NCI-H510A (cell line): ENCODE measurements around the gene KCTD15.

ENCODE experiments used
- DNase-seq: peaks from one replicate; lab custom pipeline; 2025; lab: John Stamatoyannopoulos, UW

Gene KCTD15

GRCh38 chr19:33771384-33772101 lies 25.1 kb upstream of the KCTD15 start:
- DNase-seq: peak; percentile 44

DNA sequence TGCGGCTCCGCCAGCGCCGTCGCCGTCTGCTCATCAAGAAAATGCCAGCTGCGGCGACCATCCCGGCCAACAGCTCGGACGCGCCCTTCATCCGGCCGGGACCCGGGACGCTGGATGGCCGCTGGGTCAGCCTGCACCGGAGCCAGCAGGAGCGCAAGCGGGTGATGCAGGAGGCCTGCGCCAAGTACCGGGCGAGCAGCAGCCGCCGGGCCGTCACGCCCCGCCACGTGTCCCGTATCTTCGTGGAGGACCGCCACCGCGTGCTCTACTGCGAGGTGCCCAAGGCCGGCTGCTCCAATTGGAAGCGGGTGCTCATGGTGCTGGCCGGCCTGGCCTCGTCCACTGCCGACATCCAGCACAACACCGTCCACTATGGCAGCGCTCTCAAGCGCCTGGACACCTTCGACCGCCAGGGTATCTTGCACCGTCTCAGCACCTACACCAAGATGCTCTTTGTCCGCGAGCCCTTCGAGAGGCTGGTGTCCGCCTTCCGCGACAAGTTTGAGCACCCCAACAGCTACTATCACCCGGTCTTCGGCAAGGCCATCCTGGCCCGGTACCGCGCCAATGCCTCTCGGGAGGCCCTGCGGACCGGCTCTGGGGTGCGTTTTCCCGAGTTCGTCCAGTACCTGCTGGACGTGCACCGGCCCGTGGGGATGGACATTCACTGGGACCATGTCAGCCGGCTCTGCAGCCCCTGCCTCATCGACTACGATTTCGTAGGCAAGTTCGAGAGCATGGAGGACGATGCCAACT lies 24.4 kb upstream of the KCTD15 start:
- no peak for DNase-seq

- DNase-seq: no peak
Observed at GRCh38 chr19:33772858-33773180, 23.9 kb upstream of the KCTD15 start.

DNA sequence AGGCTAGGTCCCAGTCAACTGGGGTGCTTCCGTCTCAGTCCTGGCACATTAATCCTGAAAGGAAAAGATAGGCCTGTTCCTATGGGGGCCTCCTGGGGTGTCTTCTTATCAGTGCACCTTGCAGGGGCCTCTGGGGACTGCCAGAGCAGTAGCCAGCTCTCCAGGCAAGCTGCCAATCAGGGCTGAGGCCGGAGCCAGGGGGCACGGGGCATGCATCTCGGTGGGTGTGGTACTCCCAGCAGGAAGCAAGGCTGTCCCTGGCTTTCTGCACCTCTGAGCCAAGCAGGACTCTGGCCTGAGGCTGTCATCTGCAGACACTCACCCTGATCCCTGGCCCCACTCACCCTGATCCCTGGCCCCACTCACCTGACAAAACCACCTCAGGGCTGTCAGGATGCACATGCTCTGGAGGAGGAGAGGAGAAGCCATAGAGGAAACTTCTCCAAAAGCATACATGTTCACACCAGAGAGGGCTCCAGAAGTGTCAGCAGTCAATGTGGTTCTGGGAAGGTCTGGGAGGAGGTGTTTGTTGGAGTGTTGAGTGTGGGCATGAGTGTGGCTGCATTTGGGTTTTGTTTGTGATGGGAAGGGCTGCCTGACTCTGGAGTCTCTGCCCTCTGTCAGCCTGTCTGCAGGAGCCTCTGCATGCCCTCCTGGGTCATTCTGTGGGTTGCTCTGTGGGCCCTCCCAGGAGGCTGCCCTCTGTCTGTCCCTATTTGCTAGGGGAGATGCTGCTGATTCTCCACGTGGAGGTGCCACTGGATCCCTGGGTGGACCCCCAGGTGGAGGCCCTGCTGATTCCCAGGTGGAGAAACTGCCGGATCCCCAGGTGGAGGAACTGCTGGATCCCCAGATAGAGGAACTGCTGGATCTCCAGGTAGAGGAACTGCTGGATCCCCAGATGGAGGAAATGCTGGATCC lies 22.7 kb upstream of the KCTD15 start:
- DNase-seq: no peak

GRCh38 chr19:33774751-33775150 lies 21.9 kb upstream of the KCTD15 start:
- DNase-seq: no peak

- DNase-seq: no peak
Observed at GRCh38 chr19:33775731-33776487, 20.8 kb upstream of the KCTD15 start.

GRCh38 chr19:33777351-33777750 lies 19.3 kb upstream of the KCTD15 start:
- DNase-seq: no peak

GRCh38 chr19:33777753-33778088 lies 18.9 kb upstream of the KCTD15 start:
- no peak for DNase-seq

- no peak for DNase-seq
Observed at GRCh38 chr19:33778089-33778791, 18.4 kb upstream of the KCTD15 start.

DNA sequence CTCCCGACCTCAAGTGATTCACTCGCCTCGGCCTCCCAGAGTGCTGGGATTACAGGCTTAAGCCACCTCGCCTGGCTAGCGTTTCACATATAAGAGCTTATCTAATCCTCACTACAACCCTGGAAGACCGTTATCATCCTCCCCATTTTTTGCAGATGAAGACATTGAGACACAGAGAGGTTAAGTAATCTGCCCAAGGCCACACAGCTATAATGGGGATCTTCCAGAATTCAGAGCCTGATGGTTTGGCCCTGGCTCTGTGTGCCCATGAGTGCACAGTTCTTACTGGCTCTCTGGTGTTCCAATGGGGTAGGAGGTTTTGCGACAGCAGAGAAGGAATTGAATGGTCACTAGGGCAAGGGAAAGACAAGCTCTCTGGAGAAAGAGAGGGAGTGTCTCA lies 16.8 kb upstream of the KCTD15 start:
- DNase-seq: no peak

DNA sequence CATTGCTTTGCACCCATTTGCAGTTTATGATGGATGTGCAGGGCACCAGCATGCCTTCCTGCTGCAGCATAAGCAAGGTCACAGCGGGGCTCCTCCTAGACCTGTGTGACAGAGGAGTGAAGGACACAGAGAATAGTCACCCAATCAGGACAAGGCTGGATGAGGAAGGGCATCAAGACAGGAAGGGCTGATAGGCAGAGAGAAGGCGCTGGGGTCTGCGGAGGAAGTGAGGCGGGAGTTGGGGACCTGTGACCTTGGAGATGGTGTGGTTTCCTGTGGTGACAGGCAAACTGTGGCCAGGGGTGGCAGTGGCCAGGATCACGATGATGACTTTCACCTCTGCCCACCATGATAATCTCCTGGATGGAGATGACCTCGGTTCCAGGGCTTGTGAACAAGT lies 16.4 kb upstream of the KCTD15 start:
- DNase-seq: no peak

GRCh38 chr19:33780746-33781145 lies 15.9 kb upstream of the KCTD15 start:
- no peak for DNase-seq

GRCh38 chr19:33781415-33781935 lies 15.2 kb upstream of the KCTD15 start:
- DNase-seq: no peak

DNA sequence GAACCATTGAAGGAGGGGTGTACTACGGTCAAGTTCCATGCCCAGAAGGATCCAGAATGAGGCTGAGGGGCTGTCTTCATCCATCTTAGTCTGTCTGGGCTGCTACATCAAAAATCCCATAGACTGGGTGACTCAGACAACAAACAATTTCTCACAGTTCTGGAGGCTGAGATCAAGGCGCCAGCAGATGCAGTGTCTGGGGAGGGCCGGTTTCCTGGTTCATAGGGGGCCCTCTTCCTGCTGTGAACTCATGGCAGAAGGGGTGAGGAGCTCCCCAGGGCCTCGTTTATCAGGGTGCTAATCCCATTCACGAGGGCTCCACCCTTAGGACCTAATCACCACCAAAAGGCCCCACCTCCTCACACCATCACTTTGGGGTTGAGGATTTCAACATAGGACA lies 14.7 kb upstream of the KCTD15 start:
- no peak for DNase-seq

- no peak for DNase-seq
Observed at GRCh38 chr19:33784432-33784831, 12.2 kb upstream of the KCTD15 start.

DNA sequence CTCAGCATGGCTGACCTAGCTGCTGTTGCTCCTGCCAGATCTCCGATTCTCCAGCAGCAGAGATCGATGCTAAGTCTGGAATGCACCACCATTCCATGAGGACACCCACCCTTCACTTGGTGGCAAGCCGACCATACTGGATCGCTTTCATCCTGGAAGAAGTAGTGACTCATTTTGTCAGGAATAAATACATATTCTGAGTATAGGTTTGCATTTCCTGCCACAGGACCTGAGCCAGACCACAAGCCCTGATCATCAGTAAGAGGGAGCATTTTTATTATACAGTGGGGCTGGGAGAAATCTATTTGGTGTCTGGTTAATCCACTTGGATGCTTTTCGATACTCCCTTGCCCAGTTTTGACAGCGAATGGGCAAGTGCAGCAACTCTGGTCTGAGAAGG lies 10.9 kb upstream of the KCTD15 start:
- no peak for DNase-seq

DNA sequence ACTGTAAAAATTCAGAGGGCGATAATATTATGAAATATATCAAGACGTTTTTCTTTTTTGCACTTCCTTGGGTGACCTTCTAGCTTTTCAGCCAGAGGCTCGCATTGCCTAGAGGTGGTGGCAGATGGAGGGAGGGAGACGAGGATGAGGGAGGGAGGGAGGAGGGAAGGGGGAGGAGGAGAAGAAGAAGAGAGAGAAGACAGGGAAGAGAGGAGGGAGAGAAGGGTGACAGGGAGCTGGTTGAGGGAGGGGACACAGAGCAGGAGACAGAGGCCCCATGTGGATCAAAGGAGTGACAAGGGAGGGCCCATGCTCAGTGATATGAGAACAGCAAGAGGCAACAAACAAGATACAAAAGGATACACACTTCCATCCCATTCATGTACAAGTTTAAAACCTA lies 8.0 kb upstream of the KCTD15 start:
- DNase-seq: no peak

- DNase-seq: no peak
Observed at GRCh38 chr19:33789344-33789743, 7.3 kb upstream of the KCTD15 start.

GRCh38 chr19:33794683-33795369 lies 1.8 kb upstream of the KCTD15 start:
- no peak for DNase-seq

GRCh38 chr19:33795370-33796163 lies 1.1 kb upstream of the KCTD15 start:
- DNase-seq: peak; percentile 77
